GM19438 (cell line): ENCODE results near the gene CADM4.
"Not testable (repeated sequence)": the region's sequence is repeated elsewhere in the genome, so short reads cannot be mapped to it uniquely, and the experiment has no call there.

Source experiments
- ATAC-seq: cut with Tn5 transposase; IDR thresholded peaks from one replicate; pipeline ENCODE4 v1.9.1; 2021; ENCODE audit warnings: low read depth; ENCODE audit not compliant: unreplicated experiment

CADM4 gene

GRCh38 chr19:43664018-43664417 is 24.4 kb upstream of the CADM4 start:
- no peak for ATAC-seq

- no peak for ATAC-seq
Measured at GRCh38 chr19:43662487-43662886, 22.8 kb upstream of the CADM4 start.

- no peak for ATAC-seq
Measured at GRCh38 chr19:43660971-43661360, 21.3 kb upstream of the CADM4 start.

- ATAC-seq = no peak
Measured at GRCh38 chr19:43660301-43660970, 20.8 kb upstream of the CADM4 start.

- ATAC-seq = no peak
Measured at GRCh38 chr19:43658494-43658893, 18.8 kb upstream of the CADM4 start.

GRCh38 chr19:43658001-43658400 is 18.4 kb upstream of the CADM4 start:
- ATAC-seq = no peak

- ATAC-seq = no peak
Measured at GRCh38 chr19:43656436-43656835, 16.8 kb upstream of the CADM4 start.

- no peak for ATAC-seq
Measured at GRCh38 chr19:43652546-43652874, 12.9 kb upstream of the CADM4 start.

GRCh38 chr19:43651758-43652545 is 12.3 kb upstream of the CADM4 start:
- ATAC-seq = no peak

GRCh38 chr19:43650276-43650675 is 10.6 kb upstream of the CADM4 start:
- not testable (repeated sequence) for ATAC-seq

- no peak for ATAC-seq
Measured at GRCh38 chr19:43649514-43649913, 9.9 kb upstream of the CADM4 start.

GRCh38 chr19:43648633-43649032 is 9.0 kb upstream of the CADM4 start:
- ATAC-seq = no peak

- ATAC-seq = no peak
Measured at GRCh38 chr19:43644181-43644580, 4.5 kb upstream of the CADM4 start.

GRCh38 chr19:43643326-43643725 is 3.7 kb upstream of the CADM4 start:
- ATAC-seq = no peak

- no peak for ATAC-seq
Measured at GRCh38 chr19:43642531-43642930, 2.9 kb upstream of the CADM4 start.

GRCh38 chr19:43641333-43641732 is 1.7 kb upstream of the CADM4 start:
- no peak for ATAC-seq

GRCh38 chr19:43640424-43640757 is 741 bp upstream of the CADM4 start:
- ATAC-seq = no peak

- ATAC-seq = no peak
Measured at GRCh38 chr19:43638995-43639518, 593 bp downstream of the CADM4 start.

- ATAC-seq = no peak
Measured at GRCh38 chr19:43638214-43638994, 1.2 kb downstream of the CADM4 start.

- no peak for ATAC-seq
Measured at GRCh38 chr19:43636121-43636683, 3.4 kb downstream of the CADM4 start.

- not testable (repeated sequence) for ATAC-seq
Measured at GRCh38 chr19:43635561-43635940, 4.1 kb downstream of the CADM4 start.
